Trophoblast cell (in vitro differentiated cells and primary cell): Measurements from ENCODE around the gene CHRD.

ENCODE experiments used
- DNase-seq, 2 donors: peaks; one replicate each; pipeline ENCODE4 v3.0.0-alpha.2; 2016
- H2AFZ ChIP-seq: 2 replicates; pipeline ENCODE4 v1.6.1; 2013; ENCODE audit warnings: low read length, moderate library complexity, mild to moderate bottlenecking; ENCODE audit not compliant: insufficient read depth, poor library complexity
- H2AK5ac ChIP-seq: 2 replicates; pipeline ENCODE4 v1.6.1; 2013; ENCODE audit warnings: mild to moderate bottlenecking, low read length
- H2BK120ac ChIP-seq: 2 replicates; pipeline ENCODE4 v1.6.1; 2013; ENCODE audit warnings: low read length, mild to moderate bottlenecking, moderate library complexity; ENCODE audit not compliant: insufficient read depth, poor library complexity
- H2BK12ac ChIP-seq: 2 replicates; pipeline ENCODE4 v1.6.1; 2013; ENCODE audit warnings: mild to moderate bottlenecking, low read length, moderate library complexity
- H2BK5ac ChIP-seq: 2 replicates; pipeline ENCODE4 v1.6.1; 2013; ENCODE audit warnings: low read length, low read depth, moderate library complexity, mild to moderate bottlenecking; ENCODE audit not compliant: poor library complexity
- H3K14ac ChIP-seq: 2 replicates; pipeline ENCODE4 v1.6.1; 2013; ENCODE audit warnings: mild to moderate bottlenecking, low read length
- H3K18ac ChIP-seq: 2 replicates; pipeline ENCODE4 v1.6.1; 2013; ENCODE audit warnings: mild to moderate bottlenecking, low read length
- H3K23ac ChIP-seq: 2 replicates; pipeline ENCODE4 v1.6.1; 2013; ENCODE audit warnings: low read length
- H3K27ac ChIP-seq: 2 replicates; pipeline ENCODE4 v1.5.1; 2013; ENCODE audit warnings: low read depth, mild to moderate bottlenecking, inconsistent platforms, low read length, moderate library complexity
- H3K27me3 ChIP-seq: 2 replicates; pipeline ENCODE4 v1.6.1; 2013; ENCODE audit warnings: inconsistent platforms, mild to moderate bottlenecking, low read length, moderate library complexity; ENCODE audit not compliant: insufficient read depth
- H3K36me3 ChIP-seq, 2 experiments: 1 replicate in 1 of 2; 2 replicates in 1 of 2; pipeline ENCODE4 v1.6.1; 2013; ENCODE audit warnings: low read length in 2 of 2, mild to moderate bottlenecking in 2 of 2, moderate library complexity in 1 of 2; ENCODE audit not compliant: insufficient read depth in 2 of 2, control insufficient read depth in 1 of 2
- H3K4ac ChIP-seq: 2 replicates; pipeline ENCODE4 v1.6.1; 2013; ENCODE audit warnings: low read depth, mild to moderate bottlenecking, low read length, moderate library complexity
- H3K4me1 ChIP-seq, 2 experiments: 1 replicate in 1 of 2; 2 replicates in 1 of 2; pipeline ENCODE4 v1.6.1; 2013; ENCODE audit warnings: low read length in 2 of 2, mild to moderate bottlenecking in 2 of 2, moderate library complexity in 1 of 2; ENCODE audit not compliant: insufficient read depth in 2 of 2, control insufficient read depth in 1 of 2
- H3K4me2 ChIP-seq: 2 replicates; pipeline ENCODE4 v1.6.1; 2013; ENCODE audit warnings: inconsistent platforms, mild to moderate bottlenecking, low read length, moderate library complexity
- H3K4me3 ChIP-seq: 2 replicates; pipeline ENCODE4 v1.5.1; 2013; ENCODE audit warnings: mild to moderate bottlenecking, low read depth, low read length, inconsistent platforms
- H3K79me1 ChIP-seq: one replicate; pipeline ENCODE4 v1.6.1; 2013; ENCODE audit warnings: low read length
- H3K79me2 ChIP-seq: 2 replicates; pipeline ENCODE4 v1.6.1; 2013; ENCODE audit warnings: low read length, mild to moderate bottlenecking; ENCODE audit not compliant: control insufficient read depth, insufficient read depth, poor library complexity
- H3K9ac ChIP-seq: 2 replicates; pipeline ENCODE4 v1.6.1; 2013; ENCODE audit warnings: mild to moderate bottlenecking, low read length
- H3K9me3 ChIP-seq: 2 replicates; pipeline ENCODE4 v1.6.1; 2013; ENCODE audit warnings: low read depth, mild to moderate bottlenecking, control low read depth, inconsistent platforms, low read length; ENCODE audit not compliant: insufficient read depth
- H4K12ac ChIP-seq: 2 replicates; pipeline ENCODE4 v1.6.1; 2013; ENCODE audit warnings: low read depth, mild to moderate bottlenecking, low read length, moderate library complexity
- H4K8ac ChIP-seq: 2 replicates; pipeline ENCODE4 v1.6.1; 2013; ENCODE audit warnings: low read depth, mild to moderate bottlenecking, low read length, moderate library complexity
- H4K91ac ChIP-seq: one replicate; pipeline ENCODE4 v1.6.1; 2013; ENCODE audit warnings: low read depth, mild to moderate bottlenecking, low read length, moderate library complexity
- WGBS: extraction: QIAGEN DNeasy Blood & Tissue Kit; methylation state at CpG from one replicate; pipeline ENCODE4 v1.1.7; 2013; ENCODE audit warnings: missing lambda C conversion rate; ENCODE audit not compliant: insufficient read length, insufficient coverage; ENCODE audit errors: extremely low coverage; 5-methylcytosine and 5-hydroxymethylcytosine counted together

Gene CHRD

DNA sequence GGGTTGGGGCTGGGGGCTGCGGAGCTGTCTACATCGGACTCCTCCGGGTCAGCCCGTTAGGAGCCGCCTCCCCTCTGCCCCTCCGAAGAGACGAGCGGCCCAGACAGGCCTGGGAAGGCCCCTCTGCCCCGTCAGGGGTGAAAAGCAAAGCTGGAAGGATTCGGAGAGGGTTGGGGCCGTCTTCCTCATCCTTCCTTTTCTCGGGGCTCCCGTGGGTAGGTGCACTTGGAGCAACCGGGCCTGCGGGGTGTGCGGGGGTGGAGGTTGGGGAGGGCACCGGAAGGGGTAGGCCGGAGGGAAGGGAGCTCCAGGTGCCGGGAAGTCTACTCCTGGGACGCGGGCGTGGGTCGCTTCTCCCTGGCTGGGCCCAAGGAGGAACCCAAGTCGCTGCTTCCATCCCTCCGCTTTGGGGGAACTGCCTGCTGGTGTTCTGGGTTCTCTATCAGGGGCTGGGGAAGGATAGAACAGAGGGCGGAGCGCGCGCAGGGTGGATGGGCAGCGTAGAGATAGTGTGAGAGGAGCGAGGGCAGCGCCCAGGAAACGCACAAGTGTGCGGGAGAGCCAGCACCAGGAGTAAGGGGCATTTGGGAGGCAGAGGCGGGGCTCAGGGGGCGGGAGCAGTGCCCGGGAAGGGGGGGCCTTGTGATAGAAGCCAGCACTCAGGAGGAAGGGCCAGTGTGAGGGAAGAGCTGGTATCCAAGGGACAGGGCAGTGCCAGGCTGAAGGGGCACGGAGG, 17.8 kb upstream of the CHRD start:
- Histone ChIP-seq H2BK5ac (peak overlapping the region; percentile 76), H4K12ac (peak overlapping the region; percentile 22), H3K79me2 (peaks cover 13% of the 10 kb centered on the region), H3K27ac (peak overlapping the region; percentile 95), H2AK5ac (peak overlapping the region; percentile 13), H3K9me3 (no peaks in the 10 kb centered on the region), H3K36me3 (peaks cover 9 to 19% of the 10 kb centered on the region in 2 experiments), H3K79me1 (peaks cover 16% of the 10 kb centered on the region), H2AFZ (peak overlapping the region; percentile 76), H3K9ac (peak overlapping the region; percentile 75), H4K8ac (peak overlapping the region; percentile 64), H3K27me3 (no peaks in the 10 kb centered on the region), H3K18ac (peak overlapping the region; percentile 39), H3K14ac (peak overlapping the region; percentile 72), H3K4ac (peak overlapping the region; percentile 84), H3K4me2 (peak overlapping the region; percentile 91), H2BK120ac (peak overlapping the region; percentile 20), H3K23ac (no peak overlapping the region), H3K4me1 (peaks cover 5 to 6% of the 10 kb centered on the region in 2 experiments), H3K4me3 (peak overlapping the region; percentile 83), H2BK12ac (peak overlapping the region; percentile 34), H4K91ac (peak overlapping the region; percentile 94)
- peak; percentile 34 to 47 for DNase-seq
- WGBS = no CpG with 5 or more reads among the region's 38 CpGs

DNA sequence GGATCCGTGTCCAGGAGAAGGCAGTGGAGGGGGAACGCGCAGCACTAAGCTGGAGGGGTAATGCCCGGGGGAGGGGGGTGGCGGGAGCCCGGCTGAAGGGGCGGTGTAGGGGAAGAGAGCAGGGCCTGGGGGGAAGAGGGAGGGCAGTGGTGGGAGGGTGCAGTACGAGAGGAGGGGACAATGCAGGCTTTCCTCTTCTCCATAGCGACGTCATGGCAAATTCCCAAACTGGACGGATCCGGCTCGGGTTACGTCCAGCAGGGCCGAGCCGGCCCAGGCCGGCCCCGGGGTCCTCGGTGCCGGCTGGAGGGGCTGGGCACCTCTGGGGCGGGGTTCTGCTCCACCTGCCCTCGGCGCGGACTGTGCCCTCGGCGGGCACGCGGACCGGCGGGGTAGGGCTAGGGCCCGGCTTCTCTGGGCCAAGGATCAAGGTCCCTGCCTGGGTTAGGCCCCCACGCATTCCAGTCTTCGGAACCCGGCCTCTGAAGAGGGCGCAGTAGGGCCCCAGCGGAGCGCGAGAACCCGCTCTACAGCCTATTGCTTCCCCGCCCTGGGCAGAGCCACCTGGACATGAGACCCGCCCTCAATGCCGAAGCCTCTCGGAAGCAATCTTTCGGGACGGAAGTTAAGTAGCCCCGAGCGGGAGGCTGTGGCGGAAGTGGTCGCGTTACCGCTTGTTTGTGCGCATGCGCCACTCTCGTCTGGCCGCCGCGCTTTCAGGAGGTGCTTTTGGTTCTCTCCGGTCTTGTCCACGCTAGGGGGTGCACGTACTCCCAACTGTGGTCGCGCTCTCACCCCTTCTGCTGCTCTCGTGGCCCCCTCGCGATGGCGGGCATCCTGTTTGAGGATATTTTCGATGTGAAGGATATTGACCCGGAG, 16.9 kb upstream of the CHRD start:
- H3K4ac ChIP-seq = peak overlapping the region; percentile 67

DNA sequence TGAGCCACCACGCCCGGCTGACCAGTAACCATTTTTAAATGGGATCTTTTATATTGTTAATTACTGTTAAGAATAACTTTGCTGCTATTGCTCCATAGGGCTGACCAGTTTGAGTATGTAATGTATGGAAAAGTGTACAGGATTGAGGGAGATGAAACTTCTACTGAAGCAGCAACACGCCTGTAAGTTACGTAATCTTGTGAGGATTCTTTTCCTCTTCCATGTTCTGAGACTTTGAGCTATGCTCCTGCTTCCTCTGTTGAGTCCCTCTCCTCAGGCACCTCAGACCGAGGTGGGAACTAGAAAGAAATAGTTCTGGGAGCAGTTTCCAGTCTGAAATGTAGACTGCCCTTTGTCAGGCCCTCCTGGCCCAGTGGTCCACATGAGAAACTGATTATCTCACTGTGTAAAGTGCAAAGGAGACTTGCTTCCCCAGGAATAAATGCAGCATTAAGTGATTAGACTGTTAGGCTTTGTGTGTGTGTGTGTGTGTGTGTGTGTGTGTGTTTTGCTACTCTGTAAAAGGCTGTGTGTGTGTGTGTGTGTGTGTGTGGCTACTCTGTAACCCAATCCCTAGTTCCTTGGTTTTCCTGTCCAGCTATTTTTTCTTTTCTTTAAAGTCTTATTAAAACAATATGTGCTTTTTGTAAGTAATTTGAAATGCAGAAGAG, 13.1 kb upstream of the CHRD start:
- no peaks in the 10 kb centered on the region for H3K27me3 ChIP-seq
- no peak overlapping the region for H2BK12ac ChIP-seq
- peaks cover 12% of the 10 kb centered on the region for H3K79me1 ChIP-seq
- H3K9me3 ChIP-seq = no peaks in the 10 kb centered on the region
- no peak overlapping the region for H4K8ac ChIP-seq
- H3K4ac ChIP-seq = no peak overlapping the region
- H3K36me3 ChIP-seq = peaks cover 11 to 36% of the 10 kb centered on the region in 2 experiments
- no peak overlapping the region for H3K23ac ChIP-seq
- H2AFZ ChIP-seq = no peak overlapping the region
- H4K12ac ChIP-seq = no peak overlapping the region
- H3K9ac ChIP-seq = no peak overlapping the region
- no peak overlapping the region for H3K4me3 ChIP-seq
- H2AK5ac ChIP-seq = no peak overlapping the region
- H3K18ac ChIP-seq = no peak overlapping the region
- no peak overlapping the region for H3K14ac ChIP-seq
- H4K91ac ChIP-seq = no peak overlapping the region
- no peak overlapping the region for H2BK5ac ChIP-seq
- no peaks in the 10 kb centered on the region for H3K4me1 ChIP-seq
- H3K79me2 ChIP-seq = peaks cover 9% of the 10 kb centered on the region
- no peak for DNase-seq
- WGBS = no CpG with 5 or more reads among the region's 5 CpGs
- no peak overlapping the region for H3K27ac ChIP-seq
- no peak overlapping the region for H2BK120ac ChIP-seq
- no peak overlapping the region for H3K4me2 ChIP-seq

More for the DNA sequence above, 16.9 kb upstream of the CHRD start:
- H3K4me1 ChIP-seq = peaks cover 5 to 6% of the 10 kb centered on the region in 2 experiments
- peak overlapping the region; percentile 95 for H3K27ac ChIP-seq
- peak overlapping the region; percentile 71 for H3K18ac ChIP-seq
- no peaks in the 10 kb centered on the region for H3K27me3 ChIP-seq
- peak overlapping the region; percentile 81 for H4K12ac ChIP-seq
- peak overlapping the region; percentile 52 for H2AFZ ChIP-seq
- peaks cover 13% of the 10 kb centered on the region for H3K79me2 ChIP-seq
- peak overlapping the region; percentile 83 for H3K4me3 ChIP-seq
- no peaks in the 10 kb centered on the region for H3K9me3 ChIP-seq
- peak overlapping the region; percentile 79 for H2BK5ac ChIP-seq
- no CpG with 5 or more reads among the region's 68 CpGs for WGBS
- peak; percentile 99 to 100 for DNase-seq
- H3K14ac ChIP-seq = peak overlapping the region; percentile 88
- peaks cover 16% of the 10 kb centered on the region for H3K79me1 ChIP-seq
- H3K9ac ChIP-seq = peak overlapping the region; percentile 86
- peaks cover 7 to 23% of the 10 kb centered on the region in 2 experiments for H3K36me3 ChIP-seq
- H2AK5ac ChIP-seq = no peak overlapping the region
- no peak overlapping the region for H2BK12ac ChIP-seq
- H3K23ac ChIP-seq = no peak overlapping the region
- H4K8ac ChIP-seq = peak overlapping the region; percentile 84
- peak overlapping the region; percentile 82 for H2BK120ac ChIP-seq
- H3K4me2 ChIP-seq = peak overlapping the region; percentile 91
- H4K91ac ChIP-seq = peak overlapping the region; percentile 94

DNA sequence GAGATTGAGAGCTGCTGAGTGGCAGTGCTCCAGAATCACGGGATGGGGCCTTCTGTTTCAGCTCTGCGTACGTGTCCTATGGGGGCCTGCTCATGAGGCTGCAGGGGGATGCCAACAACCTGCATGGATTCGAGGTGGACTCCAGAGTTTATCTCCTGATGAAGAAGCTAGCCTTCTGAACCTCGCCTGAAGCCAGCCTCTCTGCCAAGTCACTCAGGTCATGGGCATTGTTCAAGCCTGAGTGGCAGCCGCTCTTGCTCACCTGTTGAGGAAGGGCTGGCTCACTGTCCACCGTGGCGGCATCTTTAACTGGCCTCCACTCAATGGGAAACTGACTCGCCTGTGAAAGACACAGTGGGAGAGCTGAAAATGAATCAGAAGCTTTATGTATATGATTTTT, 11.7 kb upstream of the CHRD start:
- no peak overlapping the region for H3K14ac ChIP-seq
- H3K18ac ChIP-seq = no peak overlapping the region
- H3K4me2 ChIP-seq = no peak overlapping the region
- no peak overlapping the region for H3K9ac ChIP-seq
- no peak overlapping the region for H2AFZ ChIP-seq
- H4K8ac ChIP-seq = no peak overlapping the region
- no peak overlapping the region for H2BK5ac ChIP-seq
- peaks cover 2% of the 10 kb centered on the region for H3K79me2 ChIP-seq
- no peak overlapping the region for H2BK12ac ChIP-seq
- H2AK5ac ChIP-seq = no peak overlapping the region
- DNase-seq = no peak
- H3K79me1 ChIP-seq = peaks cover 2% of the 10 kb centered on the region
- H3K4me3 ChIP-seq = no peak overlapping the region
- WGBS = no CpG with 5 or more reads among the region's 9 CpGs
- H3K23ac ChIP-seq = no peak overlapping the region
- no peak overlapping the region for H3K4ac ChIP-seq
- H3K36me3 ChIP-seq = peaks cover 11 to 36% of the 10 kb centered on the region in 2 experiments
- H3K4me1 ChIP-seq = no peaks in the 10 kb centered on the region
- no peak overlapping the region for H4K91ac ChIP-seq
- no peak overlapping the region for H3K27ac ChIP-seq
- no peak overlapping the region for H2BK120ac ChIP-seq
- no peak overlapping the region for H4K12ac ChIP-seq
- H3K27me3 ChIP-seq = no peaks in the 10 kb centered on the region
- H3K9me3 ChIP-seq = no peaks in the 10 kb centered on the region
